ENCODE data around the gene PID1.
"Not testable (repeated sequence)": the region's sequence is repeated elsewhere in the genome, so short reads cannot be mapped to it uniquely, and the experiment has no call there.

The PID1 gene

GRCh38 chr2:229104025-229104424 lies 167.1 kb downstream of the PID1 start:
- DNase-seq, result no peak

DNA sequence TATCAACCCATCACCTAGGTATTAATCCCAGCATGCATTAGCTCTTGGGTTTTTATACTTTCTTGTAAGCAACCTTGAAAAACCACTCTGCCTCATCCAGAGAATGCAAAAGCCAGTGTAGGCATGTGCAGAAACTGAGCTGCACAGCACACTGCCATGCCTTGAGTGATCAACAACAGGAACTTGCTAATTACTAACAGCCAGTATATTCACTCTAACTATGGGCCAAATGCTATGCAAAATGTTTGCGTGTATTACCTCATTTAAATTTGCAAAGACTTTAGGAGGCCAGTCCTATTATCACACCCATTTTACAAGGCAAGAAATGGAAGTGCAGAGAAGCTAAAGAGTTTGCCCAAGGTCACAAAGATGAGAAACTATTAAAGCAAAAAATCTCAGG lies 169.8 kb downstream of the PID1 start:
- DNase-seq, result no peak

DNA sequence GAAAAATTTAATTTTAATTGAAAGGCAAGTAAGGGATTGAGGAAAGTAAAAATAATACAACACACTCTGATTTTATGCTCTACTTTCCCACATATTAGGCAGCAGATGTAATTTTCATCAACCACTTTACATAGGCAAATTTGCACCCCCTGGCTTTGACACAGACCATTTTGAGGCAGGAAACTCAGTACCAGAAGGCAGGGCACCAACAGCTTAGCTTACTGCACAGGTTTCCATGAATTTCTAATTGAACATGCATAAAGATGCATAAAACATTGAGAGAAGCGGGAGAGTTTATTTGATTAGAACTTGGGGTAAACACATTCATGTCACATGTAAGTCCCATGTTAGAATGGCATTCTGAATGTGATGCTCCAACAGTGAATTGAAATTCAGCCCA lies 171.9 kb downstream of the PID1 start:
- no peak for DNase-seq

GRCh38 chr2:229098801-229099200 lies 172.3 kb downstream of the PID1 start:
- DNase-seq, result no peak

GRCh38 chr2:229096409-229097066 lies 174.5 kb downstream of the PID1 start:
- no peak for DNase-seq

DNA sequence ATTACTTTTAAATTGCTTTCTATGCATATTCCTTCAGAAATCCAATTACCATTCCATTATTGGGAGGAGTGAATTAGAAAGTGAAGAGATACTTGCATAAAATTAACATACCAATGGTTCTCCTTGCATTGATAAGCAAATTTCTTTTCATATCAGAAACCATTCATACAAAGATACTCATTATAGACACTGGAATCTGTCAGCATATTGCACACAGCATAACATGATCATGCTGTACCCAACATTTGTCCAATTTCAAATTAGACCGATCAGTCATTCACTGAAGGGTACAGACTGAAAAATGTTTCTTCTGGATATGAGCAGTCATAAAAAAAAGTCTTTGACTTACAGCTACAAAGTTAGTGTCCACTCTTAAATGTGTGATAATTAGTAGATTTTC lies 175.6 kb downstream of the PID1 start:
- no peak for DNase-seq

- DNase-seq, result no peak
Observed at GRCh38 chr2:229090225-229090624, 180.9 kb downstream of the PID1 start.

DNA sequence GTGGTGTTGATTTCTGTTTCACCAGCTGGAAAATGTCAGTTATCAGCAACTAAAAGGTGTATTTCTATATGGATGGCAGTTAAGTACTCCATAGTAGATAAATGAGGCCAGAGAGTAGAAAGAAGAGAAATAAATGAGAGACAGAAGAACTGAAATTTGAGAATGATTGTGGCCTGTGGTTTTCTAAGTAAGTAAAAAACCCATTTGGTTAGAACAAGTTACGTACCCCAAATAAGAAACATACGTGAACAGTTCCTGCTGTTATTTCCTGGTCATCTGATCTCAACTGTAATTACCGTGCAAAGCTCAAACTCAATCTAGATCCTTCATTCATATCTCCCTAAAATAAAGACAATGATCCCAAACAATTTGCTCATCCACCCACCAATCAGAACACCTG lies 181.3 kb downstream of the PID1 start:
- DNase-seq, result no peak

GRCh38 chr2:229088966-229089700 lies 182.0 kb downstream of the PID1 start:
- no peak for DNase-seq

DNA sequence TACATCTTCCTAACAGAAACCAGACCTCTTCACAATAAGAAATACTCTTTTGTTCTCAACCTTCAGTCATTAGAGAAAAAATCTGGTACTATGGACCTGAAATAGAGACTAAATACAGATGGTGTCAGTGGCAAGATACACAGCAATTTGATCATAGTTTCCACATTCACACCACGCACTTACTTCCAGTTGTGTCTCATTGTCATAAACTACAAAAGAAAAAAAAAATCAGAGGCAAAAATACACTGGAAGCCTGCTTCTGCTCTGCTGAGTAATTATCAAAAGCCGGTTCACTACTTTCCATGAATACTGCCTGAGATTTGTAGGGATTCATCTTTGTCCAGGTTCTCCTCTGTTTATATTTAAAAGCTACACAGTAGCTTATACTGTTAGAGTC lies 182.6 kb downstream of the PID1 start:
- DNase-seq, result no peak

DNA sequence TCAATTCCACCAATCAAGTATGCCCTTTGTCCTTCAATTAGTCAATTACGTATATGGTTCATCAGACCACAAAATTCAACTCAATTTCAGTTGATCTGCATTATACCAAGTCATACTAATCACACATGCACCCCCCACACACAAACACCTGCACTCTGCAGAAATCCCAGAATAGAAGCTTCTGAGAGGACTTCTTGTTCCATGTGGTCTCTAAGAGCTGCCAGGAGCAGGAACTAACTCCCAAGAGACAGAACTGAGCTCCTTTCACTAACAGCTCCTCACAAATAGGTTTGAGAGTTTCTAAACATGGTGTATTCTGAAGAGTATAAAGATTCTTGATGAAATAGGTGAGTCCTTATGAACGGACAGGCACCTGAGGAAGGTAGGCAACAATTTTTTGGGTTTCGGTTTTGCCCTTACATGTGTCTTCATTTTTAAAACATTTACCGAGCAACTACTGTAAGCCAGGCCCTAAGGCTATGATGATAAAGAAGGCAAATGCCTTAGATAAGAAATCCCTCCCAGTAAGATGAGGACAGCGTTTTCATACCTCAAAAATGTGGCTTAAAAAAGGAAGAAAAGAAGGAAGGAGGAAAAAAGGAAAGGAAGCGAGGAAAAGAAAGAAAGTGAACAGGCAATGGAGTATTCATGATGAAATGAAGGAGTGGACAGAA lies 183.1 kb downstream of the PID1 start:
- no peak for DNase-seq

DNA sequence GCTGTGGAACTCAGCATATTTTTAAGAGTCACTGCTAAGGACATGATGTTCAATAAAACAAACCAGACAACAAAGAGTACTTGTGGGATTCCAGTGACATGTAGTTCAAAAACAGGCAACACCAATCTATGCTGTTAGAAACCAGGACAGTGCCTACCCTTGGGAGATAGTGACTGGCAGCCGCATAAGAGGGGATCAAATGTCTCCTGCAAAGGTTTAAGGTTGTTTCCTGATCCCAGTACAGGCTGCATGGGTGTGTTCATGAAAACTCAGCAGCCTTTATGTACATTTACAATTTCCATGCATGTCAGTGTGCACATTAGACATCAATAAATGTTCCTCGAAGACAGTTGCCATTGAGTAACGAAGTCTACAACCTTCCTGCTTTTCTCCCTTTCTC lies 183.8 kb downstream of the PID1 start:
- no peak for DNase-seq

DNA sequence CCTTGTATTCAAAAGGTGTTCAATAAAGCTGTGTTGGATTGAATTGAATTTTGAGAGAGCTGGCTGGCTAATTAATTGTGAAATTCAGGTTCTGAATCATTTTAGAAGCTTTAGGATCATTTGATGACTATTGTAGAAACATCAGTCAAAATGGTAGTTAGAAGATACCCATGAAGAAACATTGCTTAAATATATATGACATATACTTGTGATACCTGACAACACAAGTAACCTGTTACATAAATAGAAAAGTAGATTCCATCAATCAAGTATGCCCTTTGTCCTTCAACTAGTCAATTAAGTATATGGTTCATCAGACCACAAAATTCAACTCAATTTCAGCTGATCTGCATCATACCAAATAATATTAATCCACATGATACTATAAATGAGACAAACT lies 185.6 kb downstream of the PID1 start:
- no peak for DNase-seq

DNA sequence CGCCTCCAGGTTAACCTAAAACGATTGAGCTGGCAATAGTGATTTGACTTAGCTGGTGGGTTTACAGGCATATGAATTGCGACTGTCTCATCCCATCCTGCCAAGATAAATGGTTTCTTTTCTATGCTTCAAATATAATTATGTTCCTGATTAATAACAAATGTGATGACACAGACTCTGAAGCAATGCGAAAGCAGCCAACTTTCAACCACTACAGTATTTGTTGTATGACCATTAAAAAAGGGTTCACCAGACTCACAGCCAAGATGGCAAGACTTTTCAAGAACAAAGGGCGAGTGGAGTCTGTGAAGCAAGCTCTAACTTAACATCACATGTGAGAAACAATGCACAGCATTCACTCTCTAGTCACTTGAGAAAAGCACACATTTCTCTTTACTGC lies 186.6 kb downstream of the PID1 start:
- no peak for DNase-seq

GRCh38 chr2:229083606-229084340 lies 187.3 kb downstream of the PID1 start:
- no peak for DNase-seq

- no peak for DNase-seq
Observed at GRCh38 chr2:229081411-229081810, 189.7 kb downstream of the PID1 start.

- DNase-seq, result no peak
Observed at GRCh38 chr2:229080172-229080571, 190.9 kb downstream of the PID1 start.

DNA sequence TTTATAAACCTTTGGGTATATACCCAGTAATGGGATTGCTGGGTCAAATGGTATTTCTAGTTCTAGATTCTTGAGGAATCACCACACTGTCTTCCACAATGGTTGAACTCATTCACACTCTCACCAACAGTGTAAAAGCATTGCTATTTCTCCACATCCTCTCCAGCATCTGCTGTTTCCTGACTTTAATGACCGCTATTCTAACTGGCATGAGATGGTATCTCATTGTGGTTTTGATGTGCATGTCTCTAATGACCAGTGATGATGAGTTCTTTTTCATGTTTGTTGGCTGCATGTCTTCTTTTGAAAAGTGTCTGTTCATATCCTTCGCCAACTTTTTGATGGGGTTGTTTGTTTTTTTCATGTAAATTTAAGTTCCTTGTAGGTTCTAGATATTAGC lies 194.2 kb downstream of the PID1 start:
- DNase-seq, result not testable (repeated sequence)

DNA sequence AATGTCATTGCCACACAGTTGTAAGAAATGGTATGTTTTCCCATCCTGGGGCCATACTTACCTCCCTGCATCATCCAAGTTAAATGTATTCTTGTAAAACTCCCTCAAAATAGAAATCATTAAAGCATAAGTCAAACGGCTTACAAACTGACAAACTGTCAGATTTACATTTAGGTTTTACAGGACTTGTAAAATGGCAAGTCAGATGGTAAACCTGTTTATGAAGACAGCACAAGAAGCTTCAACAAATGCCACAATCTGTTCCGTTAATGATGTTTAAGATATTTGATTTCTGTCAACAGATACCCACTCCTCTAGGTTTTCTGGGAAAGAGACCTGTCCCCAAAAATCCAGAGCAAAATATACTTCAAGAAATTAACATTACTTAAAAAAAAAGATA lies 197.2 kb downstream of the PID1 start:
- no peak for DNase-seq

GRCh38 chr2:229071292-229071976 lies 199.7 kb downstream of the PID1 start:
- no peak for DNase-seq

DNA sequence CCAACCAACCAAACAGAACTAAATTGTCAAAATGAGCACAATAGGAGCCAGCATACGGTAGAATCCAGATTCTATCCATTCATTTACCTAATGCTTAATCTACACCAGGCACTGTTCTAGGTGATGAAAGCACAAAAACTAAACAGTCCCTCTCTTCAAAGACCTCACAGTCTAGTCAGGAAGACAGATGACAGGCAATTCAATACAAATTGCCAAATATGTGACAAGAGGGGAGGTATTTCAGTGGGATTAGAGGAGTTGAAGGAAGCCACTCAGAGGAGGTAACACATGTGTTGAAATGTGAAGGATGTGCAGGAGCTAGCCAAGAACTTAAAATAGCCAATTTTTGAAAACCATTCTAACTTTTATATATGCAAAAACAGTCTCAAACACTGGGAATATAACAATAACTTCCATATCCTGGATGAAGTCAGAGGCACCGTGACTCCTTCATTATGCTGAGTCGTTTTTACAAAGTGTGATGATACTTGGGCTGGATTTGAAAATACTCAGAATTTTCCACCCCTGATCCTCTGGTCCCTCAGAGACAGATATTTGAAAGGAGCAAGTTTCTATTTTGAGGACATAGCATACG lies 204.9 kb downstream of the PID1 start:
- DNase-seq, result no peak

DNA sequence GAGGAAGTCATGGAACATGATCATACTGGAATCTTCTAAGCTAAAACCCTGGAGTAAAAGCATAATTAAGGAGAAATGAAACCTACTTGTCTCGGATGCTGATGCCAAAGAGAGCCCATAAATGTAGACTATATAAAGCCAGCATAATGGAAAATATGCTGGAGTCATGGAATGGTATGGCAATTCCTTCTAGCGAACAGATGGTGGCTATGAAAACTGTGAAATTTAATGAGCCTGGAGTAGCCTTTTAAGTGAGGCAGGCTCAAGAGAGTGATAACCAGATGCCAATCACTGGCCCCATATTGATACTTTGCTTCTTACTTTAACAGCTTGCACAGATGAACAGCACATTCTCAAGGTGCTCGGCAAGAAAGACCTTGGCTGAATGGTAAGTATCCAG lies 206.3 kb downstream of the PID1 start:
- no peak for DNase-seq

DNA sequence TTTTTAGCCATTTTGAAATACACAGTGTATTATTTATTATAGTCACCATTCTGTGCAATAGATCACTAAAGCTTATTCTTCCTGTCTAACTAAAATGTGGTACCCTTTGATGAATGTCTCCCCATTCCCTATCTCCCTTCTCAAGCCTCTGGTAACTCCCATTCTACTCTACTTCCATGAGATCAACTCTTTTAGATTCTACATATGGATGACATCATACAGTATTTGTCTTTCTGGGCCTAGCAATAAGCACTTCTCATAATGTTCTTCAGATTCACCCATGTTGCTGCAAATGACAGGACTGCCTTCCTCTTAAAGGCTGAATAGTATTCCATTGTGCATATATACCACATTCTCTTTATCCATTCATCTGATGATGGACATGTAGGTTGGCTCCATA lies 210.9 kb downstream of the PID1 start:
- no peak for DNase-seq

Data from hematopoietic multipotent progenitor cell treated with erythropoietin and hydrocortisone succinate and interleukin-3 and kit ligand, for 8 days (in vitro differentiated cells).